Psoas muscle (tissue), 8 donors: ENCODE data around the gene MBD1. TPM values are rescaled to one million over a fixed set of nuclear protein-coding genes. Genes with fewer than 3 reads are reported as not detected.
"Not testable (repeated sequence)": the region's sequence is repeated elsewhere in the genome, so short reads cannot be mapped to it uniquely, and the experiment has no call there.

ENCODE experiments used
- ATAC-seq, 4 donors: fragments of 200-7000 bp; cut with Tn5 transposase; one replicate each; pipeline ENCODE4 v1.9.1; 2020; ENCODE audit warnings: moderate library complexity in 3 of 4, mild to moderate bottlenecking in 2 of 4
- DNase-seq, 2 donors: peaks; one replicate each; pipeline ENCODE4 v3.0.0-alpha.2; 2020
- H3K27ac ChIP-seq: fragments of 200-600 bp; one replicate; pipeline ENCODE4 v1.8.0; 2022
- H3K27me3 ChIP-seq, 3 donors: fragments of 200-600 bp in 1 of 3; one replicate each; pipeline versions ENCODE4 v1.6.1 to v1.8.0; 2013 to 2022; ENCODE audit warnings: low read length in 2 of 3, mild to moderate bottlenecking in 2 of 3, moderate library complexity in 1 of 3; ENCODE audit not compliant: insufficient read depth in 3 of 3
- H3K36me3 ChIP-seq, 2 donors: fragments of 200-600 bp in 1 of 2; one replicate each; pipeline versions ENCODE4 v1.6.1 to v1.8.0; 2013 to 2022; ENCODE audit warnings: low read depth in 1 of 2, mild to moderate bottlenecking in 1 of 2, moderate library complexity in 1 of 2; ENCODE audit not compliant: insufficient read depth in 1 of 2
- H3K4me1 ChIP-seq: fragments of 200-600 bp; one replicate; pipeline ENCODE4 v1.8.0; 2022
- H3K4me3 ChIP-seq: fragments of 200-600 bp; one replicate; pipeline ENCODE4 v1.8.0; 2022; ENCODE audit warnings: mild to moderate bottlenecking
- H3K9me3 ChIP-seq: fragments of 200-600 bp; one replicate; pipeline ENCODE4 v1.8.0; 2022
- WGBS, 3 donors: extraction: QIAGEN DNeasy Blood & Tissue Kit; methylation state at CpG; one replicate each; pipeline versions ENCODE4 v1.1.6 to v1.1.7; 2013; 5-methylcytosine and 5-hydroxymethylcytosine counted together
- intact Hi-C, 2 donors: fragments of 100-400 bp; cut with DNase I; formaldehyde crosslinking; loops; one replicate each; pipeline versions ENCODE4 v1.11.0 to v1.14.2; 2022
- polyA plus RNA-seq, 3 donors: library from polyadenylated mRNA; stranded (reverse); fragments of 200-250 nt; gene quantifications; one replicate each; pipeline ENCODE4 v1.2.3, GENCODE V29; 2013
- total RNA-seq, 4 donors: library from RNA; stranded (reverse); fragmentation: NEBNext Ultra II Directional in 2 of 4; extraction: Animal tissue kit (Norgen Biotek cat#: 25700) in 2 of 4; gene quantifications; one replicate each; pipeline versions ENCODE4 v1.2.1 to v1.2.4, GENCODE V29; 2021 to 2023
- TF ChIP-seq, protein P1 (sequence below): fragments of 200-600 bp; IDR thresholded peaks from one replicate; pipeline ENCODE4 v1.8.0; 2022; ENCODE audit warnings: antibody characterized with exemption
- donor health status: healthy with polysubstance abuse.
- donor health status: DM: no; HTN: no; CAD: no; lungs with moderate emphysema.
- donor health status: Bipolar disorder and iron deficiency.
- donor health status: healthy.
- donor health status: DM: yes; HTN: yes; CAD: no.
- donor health status: DM: no; HTN: no; CAD: no.
- donor health status: DM: no; HTN: no; CAD: no.
- donor health status: DM: yes; HTN: yes; CAD: no.

Gene MBD1
- total and polyA plus RNA-seq, 7 donors, result 33.5 to 97.6 (median 52.6) TPM

DNA sequence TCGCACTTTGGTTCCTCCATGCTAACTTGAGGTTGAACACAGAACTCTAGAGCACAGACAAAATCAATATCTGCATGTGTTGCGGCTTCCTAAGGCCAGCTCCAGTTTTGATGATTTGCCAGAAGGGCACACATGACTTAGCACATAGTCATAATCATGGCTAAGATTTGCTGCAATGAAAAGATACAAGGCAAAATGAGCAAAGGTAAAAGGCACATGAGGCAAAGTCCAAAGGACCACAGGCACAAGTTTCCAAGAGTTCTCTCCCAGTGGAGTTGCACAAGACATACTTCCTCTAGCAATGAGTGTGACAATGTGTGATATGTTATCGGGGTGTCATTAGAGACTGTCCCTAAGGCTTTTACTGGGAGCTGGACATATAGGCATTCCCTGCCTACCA, 30.3 kb upstream of the MBD1 start:
- Histone ChIP-seq H3K27me3 (peaks cover 0 to 6% (median 0%) of the 10 kb centered on the region in 3 donors), H3K9me3 (no peaks in the 10 kb centered on the region), H3K36me3 (no peaks in the 10 kb centered on the region), H3K27ac (no peak overlapping the region), H3K4me1 (no peaks in the 10 kb centered on the region), H3K4me3 (no peak overlapping the region)
- DNase-seq (no peak), ATAC-seq (no peak)
- intact Hi-C loops, result no loop called here
- WGBS, 3 donors, result 83 to 90% (median 85%) methylated on average over 3 of the region's 3 CpGs
- TF ChIP-seq, protein P1, sequence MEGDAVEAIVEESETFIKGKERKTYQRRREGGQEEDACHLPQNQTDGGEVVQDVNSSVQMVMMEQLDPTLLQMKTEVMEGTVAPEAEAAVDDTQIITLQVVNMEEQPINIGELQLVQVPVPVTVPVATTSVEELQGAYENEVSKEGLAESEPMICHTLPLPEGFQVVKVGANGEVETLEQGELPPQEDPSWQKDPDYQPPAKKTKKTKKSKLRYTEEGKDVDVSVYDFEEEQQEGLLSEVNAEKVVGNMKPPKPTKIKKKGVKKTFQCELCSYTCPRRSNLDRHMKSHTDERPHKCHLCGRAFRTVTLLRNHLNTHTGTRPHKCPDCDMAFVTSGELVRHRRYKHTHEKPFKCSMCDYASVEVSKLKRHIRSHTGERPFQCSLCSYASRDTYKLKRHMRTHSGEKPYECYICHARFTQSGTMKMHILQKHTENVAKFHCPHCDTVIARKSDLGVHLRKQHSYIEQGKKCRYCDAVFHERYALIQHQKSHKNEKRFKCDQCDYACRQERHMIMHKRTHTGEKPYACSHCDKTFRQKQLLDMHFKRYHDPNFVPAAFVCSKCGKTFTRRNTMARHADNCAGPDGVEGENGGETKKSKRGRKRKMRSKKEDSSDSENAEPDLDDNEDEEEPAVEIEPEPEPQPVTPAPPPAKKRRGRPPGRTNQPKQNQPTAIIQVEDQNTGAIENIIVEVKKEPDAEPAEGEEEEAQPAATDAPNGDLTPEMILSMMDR, result no peak

DNA sequence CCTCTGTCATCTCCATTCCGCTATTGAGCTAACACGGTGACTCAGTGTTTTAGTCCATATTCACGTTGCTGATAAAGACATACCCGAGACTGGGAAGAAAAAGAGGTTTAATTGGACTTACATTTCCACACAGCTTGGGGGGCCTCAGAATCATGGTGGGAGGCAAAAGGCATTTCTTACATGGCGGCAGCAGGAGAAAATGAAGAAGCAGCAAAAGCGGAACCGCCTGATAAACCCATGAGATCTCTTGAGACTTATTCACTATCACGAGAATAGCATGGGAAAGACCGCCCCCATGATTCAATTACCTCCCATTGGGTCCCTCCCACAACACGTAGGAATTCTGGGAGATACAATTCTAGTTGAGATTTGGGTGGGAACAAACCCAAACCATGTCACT, 28.8 kb upstream of the MBD1 start:
- peaks cover 2% of the 10 kb centered on the region for H3K9me3 ChIP-seq
- no peaks in the 10 kb centered on the region for H3K36me3 ChIP-seq
- DNase-seq, result no peak
- intact Hi-C loops, result no loop called here
- H3K4me1 ChIP-seq, result no peaks in the 10 kb centered on the region
- no peak for ATAC-seq
- H3K27me3 ChIP-seq, result peaks cover 0 to 6% (median 0%) of the 10 kb centered on the region in 3 donors
- no peak overlapping the region for H3K27ac ChIP-seq
- H3K4me3 ChIP-seq, result no peak overlapping the region
- WGBS, 3 donors, result 81 to 87% (median 84%) methylated on average over 10 of the region's 10 CpGs
- TF ChIP-seq, protein P1, result no peak

DNA sequence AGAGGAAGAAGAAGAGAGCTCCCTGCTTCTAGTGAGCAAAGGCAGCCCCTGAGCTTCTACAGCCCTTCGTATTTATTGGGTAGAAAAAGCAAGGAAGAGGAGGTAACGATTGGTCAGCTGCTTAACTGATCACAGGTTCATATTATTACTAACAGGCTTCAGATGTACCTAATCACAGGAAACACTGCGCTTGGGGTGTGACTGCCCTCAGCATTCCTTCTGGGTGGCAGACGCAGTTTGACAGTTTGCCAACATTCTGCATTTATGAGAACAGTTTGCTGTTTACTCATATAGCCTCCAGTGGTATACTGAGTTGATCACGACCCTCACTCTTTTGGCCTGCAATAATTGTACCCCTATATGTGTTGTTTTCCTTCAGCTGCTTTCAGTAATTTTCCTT, 27.5 kb upstream of the MBD1 start:
- ATAC-seq, H3K27ac ChIP-seq, H3K9me3 ChIP-seq, intact Hi-C loops, H3K4me3 ChIP-seq, H3K4me1 ChIP-seq, DNase-seq, H3K36me3 ChIP-seq: not testable (repeated sequence)
- peaks cover 0 to 14% (median under 1%) of the 10 kb centered on the region in 3 donors for H3K27me3 ChIP-seq
- WGBS, 3 donors, result 54 to 77% (median 69%) methylated on average over 5 of the region's 5 CpGs

DNA sequence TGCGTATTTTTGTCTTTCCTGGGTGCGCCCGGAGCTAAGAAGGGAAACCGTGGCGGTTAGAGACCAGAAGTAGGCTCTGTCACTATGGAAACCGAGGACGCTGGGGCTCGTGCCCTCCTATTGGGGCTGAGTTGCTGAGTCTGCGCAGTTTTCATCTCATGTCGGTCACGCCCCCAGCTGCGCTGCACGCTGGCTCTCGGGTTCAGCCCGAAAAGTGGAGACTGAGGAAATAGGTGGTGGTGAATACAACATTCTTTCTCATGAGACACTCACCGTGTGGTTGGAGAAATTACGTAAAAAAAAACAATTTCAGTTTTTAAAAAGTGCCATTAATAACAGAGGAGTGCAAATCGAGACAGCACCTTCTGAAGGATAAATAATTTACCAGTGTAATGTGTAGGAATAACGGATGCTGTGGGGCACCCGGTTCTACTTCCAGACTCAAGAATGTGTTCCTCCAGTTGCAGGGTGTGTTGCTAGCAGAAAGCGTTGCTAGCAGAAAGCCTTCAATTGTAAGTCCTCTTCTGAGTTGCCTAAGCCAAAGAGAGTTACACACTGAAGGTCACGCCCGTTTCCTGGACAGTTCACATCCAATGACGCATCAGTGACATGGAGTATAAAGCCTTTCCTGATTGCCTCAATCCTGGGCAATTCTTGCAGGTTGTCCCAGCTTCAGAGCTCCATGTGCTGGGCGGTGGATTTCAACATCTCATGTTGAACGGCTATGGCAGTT, 26.6 kb upstream of the MBD1 start:
- ATAC-seq (peak; percentile 93 to 98 (median 96)), DNase-seq (peak; percentile 86 to 92)
- peak overlapping the region; percentile 64 for H3K4me3 ChIP-seq
- H3K27me3 ChIP-seq, result peaks cover 0 to 19% (median 3%) of the 10 kb centered on the region in 3 donors
- intact Hi-C loops, result no loop called here
- no peaks in the 10 kb centered on the region for H3K4me1 ChIP-seq
- H3K36me3 ChIP-seq, result no peaks in the 10 kb centered on the region
- TF ChIP-seq, protein P1, result no peak
- whole genome bisulfite sequencing, 3 donors, result 4% methylated on average over 26 of the region's 26 CpGs
- peaks cover 9% of the 10 kb centered on the region for H3K9me3 ChIP-seq
- H3K27ac ChIP-seq, result no peak overlapping the region

DNA sequence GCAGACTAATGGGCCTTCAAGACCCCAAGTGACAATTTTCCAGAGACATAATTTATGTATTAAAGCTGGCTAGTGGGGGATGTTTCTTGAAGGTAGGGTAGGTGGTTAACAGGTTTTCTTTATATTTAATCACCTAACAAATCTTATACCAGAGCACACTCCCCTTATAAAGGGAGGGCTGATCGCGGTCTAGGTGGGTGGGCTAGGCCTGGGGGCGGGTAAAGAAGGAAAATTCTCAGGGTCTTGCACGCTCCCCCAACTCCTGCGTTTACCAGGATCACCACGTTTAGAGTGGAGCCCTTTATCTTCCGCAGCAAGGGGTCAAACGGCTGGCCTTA, 26.0 kb upstream of the MBD1 start:
- Histone ChIP-seq H3K9me3 (peaks cover 9% of the 10 kb centered on the region), H3K27ac (no peak overlapping the region), H3K4me3 (peak overlapping the region; percentile 64), H3K36me3 (no peaks in the 10 kb centered on the region), H3K4me1 (no peaks in the 10 kb centered on the region), H3K27me3 (peaks cover 0 to 24% (median 3%) of the 10 kb centered on the region in 3 donors)
- ATAC-seq, result no peak
- DNase-seq, result no peak
- intact Hi-C loops, result no loop called here
- 2 to 5% (median 3%) methylated on average over 8 of the region's 8 CpGs for WGBS, 3 donors
- TF ChIP-seq, protein P1, result no peak
